IPS-18c (cell line): Measurements from ENCODE around the gene ELP6.

ENCODE experiments used
- H3K4me3 ChIP-seq: 2 replicates; pipeline ENCODE4 v1.7.0; 2013; ENCODE audit warnings: low read depth, mild to moderate bottlenecking, low read length, moderate library complexity; ENCODE audit not compliant: insufficient read depth
- H3K9me3 ChIP-seq: one replicate; pipeline ENCODE4 v1.6.1; 2013; ENCODE audit warnings: mild to moderate bottlenecking, low read length, moderate library complexity; ENCODE audit not compliant: control insufficient read depth, insufficient read depth

The ELP6 gene

GRCh38 chr3:47513125-47513929, at the start of gene ELP6:
ELP6 (minus strand) TSS chr3:47513712; CDS start chr3:47513590, 122 bp downstream.
- peak within 1 kb of the TSS; percentile 97 for H3K4me3 ChIP-seq
- H3K9me3 ChIP-seq = no peaks in the 10 kb centered on the region

GRCh38 chr3:47556351-47556750, 42.8 kb upstream of the ELP6 start:
- no peaks in the 10 kb centered on the region for H3K9me3 ChIP-seq
- H3K4me3 ChIP-seq = no peak overlapping the region

GRCh38 chr3:47554335-47554734, 40.8 kb upstream of the ELP6 start:
- Histone ChIP-seq H3K4me3 (no peak overlapping the region), H3K9me3 (no peaks in the 10 kb centered on the region)

- Histone ChIP-seq H3K9me3 (no peaks in the 10 kb centered on the region), H3K4me3 (no peak overlapping the region)
These were observed 39.9 kb upstream of the ELP6 start for GRCh38 chr3:47553407-47553806.

GRCh38 chr3:47542471-47543173, 29.1 kb upstream of the ELP6 start:
- H3K4me3 ChIP-seq = no peak overlapping the region
- no peaks in the 10 kb centered on the region for H3K9me3 ChIP-seq

GRCh38 chr3:47541583-47542108, 28.1 kb upstream of the ELP6 start:
- H3K9me3 ChIP-seq = no peaks in the 10 kb centered on the region
- no peak overlapping the region for H3K4me3 ChIP-seq

- Histone ChIP-seq H3K9me3 (peaks cover 3% of the 10 kb centered on the region), H3K4me3 (no peak overlapping the region)
These were observed 26.8 kb upstream of the ELP6 start for GRCh38 chr3:47540281-47540680.

- Histone ChIP-seq H3K9me3 (peaks cover 3% of the 10 kb centered on the region), H3K4me3 (no peak overlapping the region)
These were observed 23.5 kb upstream of the ELP6 start for GRCh38 chr3:47536967-47537366.

GRCh38 chr3:47536221-47536891, 22.8 kb upstream of the ELP6 start:
- Histone ChIP-seq H3K4me3 (no peak overlapping the region), H3K9me3 (peaks cover 3% of the 10 kb centered on the region)

- Histone ChIP-seq H3K4me3 (no peak overlapping the region), H3K9me3 (peaks cover 3% of the 10 kb centered on the region)
These were observed 20.5 kb upstream of the ELP6 start for GRCh38 chr3:47533996-47534454.

GRCh38 chr3:47533481-47533880, 20.0 kb upstream of the ELP6 start:
- H3K4me3 ChIP-seq = no peak overlapping the region
- peaks cover 3% of the 10 kb centered on the region for H3K9me3 ChIP-seq

GRCh38 chr3:47527952-47528725, 14.6 kb upstream of the ELP6 start:
- Histone ChIP-seq H3K9me3 (no peaks in the 10 kb centered on the region), H3K4me3 (no peak overlapping the region)

- Histone ChIP-seq H3K9me3 (no peaks in the 10 kb centered on the region), H3K4me3 (no peak overlapping the region)
These were observed 12.1 kb upstream of the ELP6 start for GRCh38 chr3:47525617-47526016.

GRCh38 chr3:47523310-47524073, 10.0 kb upstream of the ELP6 start:
- Histone ChIP-seq H3K9me3 (no peaks in the 10 kb centered on the region), H3K4me3 (no peak overlapping the region)

- H3K4me3 ChIP-seq = no peak overlapping the region
These were observed 8.8 kb upstream of the ELP6 start for GRCh38 chr3:47522082-47522987.

More at GRCh38 chr3:47522082-47522987, 8.8 kb upstream of the ELP6 start:
- no peaks in the 10 kb centered on the region for H3K9me3 ChIP-seq
